HUES64 (cell line): Measurements from ENCODE around the gene NDUFC2.
"Not testable (repeated sequence)": the region's sequence is repeated elsewhere in the genome, so short reads cannot be mapped to it uniquely, and the experiment has no call there.

Experiments used
- H3K27ac ChIP-seq: 2 replicates; pipeline ENCODE4 v1.7.0; 2013; ENCODE audit warnings: low read depth, low read length, inconsistent platforms
- H3K27me3 ChIP-seq: 2 replicates; pipeline ENCODE4 v1.6.1; 2013; ENCODE audit warnings: mild to moderate bottlenecking, low read length; ENCODE audit not compliant: insufficient read depth
- H3K36me3 ChIP-seq: 2 replicates; pipeline ENCODE4 v1.6.1; 2013; ENCODE audit warnings: mild to moderate bottlenecking, low read length; ENCODE audit not compliant: insufficient read depth
- H3K4me1 ChIP-seq: 2 replicates; pipeline ENCODE4 v1.6.1; 2013; ENCODE audit warnings: mild to moderate bottlenecking, low read length, moderate library complexity; ENCODE audit not compliant: insufficient read depth
- H3K4me3 ChIP-seq: 2 replicates; pipeline ENCODE4 v1.5.1; 2013; ENCODE audit warnings: mild to moderate bottlenecking, low read length, moderate library complexity
- H3K9ac ChIP-seq: 2 replicates; pipeline ENCODE4 v1.6.1; 2013; ENCODE audit warnings: mild to moderate bottlenecking, low read depth, low read length
- H3K9me3 ChIP-seq: 2 replicates; pipeline ENCODE4 v1.6.1; 2013; ENCODE audit warnings: low read depth, low read length; ENCODE audit not compliant: insufficient read depth
- WGBS: fragments of 150-250, 120-280 bp; methylation state at CpG from one replicate; pipeline ENCODE4 v1.1.7; 2013; ENCODE audit warnings: missing lambda C conversion rate; 5-methylcytosine and 5-hydroxymethylcytosine counted together

Gene NDUFC2

GRCh38 chr11:78097666-78098385, 18.2 kb upstream of the NDUFC2 start:
- H3K27me3 ChIP-seq: no peaks in the 10 kb centered on the region
- no peak overlapping the region for H3K27ac ChIP-seq
- no peak overlapping the region for H3K4me3 ChIP-seq
- WGBS: 94% methylated on average over 6 of the region's 7 CpGs
- H3K9ac ChIP-seq: no peak overlapping the region
- H3K36me3 ChIP-seq: peaks cover 54% of the 10 kb centered on the region
- H3K4me1 ChIP-seq: no peaks in the 10 kb centered on the region
- H3K9me3 ChIP-seq: no peaks in the 10 kb centered on the region

- no peak overlapping the region for H3K9ac ChIP-seq
- H3K27ac ChIP-seq: no peak overlapping the region
- no peak overlapping the region for H3K4me3 ChIP-seq
- no peaks in the 10 kb centered on the region for H3K9me3 ChIP-seq
- H3K4me1 ChIP-seq: no peaks in the 10 kb centered on the region
- WGBS: 97% methylated on average over 2 of the region's 2 CpGs
- peaks cover 21% of the 10 kb centered on the region for H3K36me3 ChIP-seq
- no peaks in the 10 kb centered on the region for H3K27me3 ChIP-seq
These were observed 14.6 kb upstream of the NDUFC2 start for GRCh38 chr11:78094250-78094649.

- 90% methylated on average over 6 of the region's 6 CpGs for WGBS
- H3K4me1 ChIP-seq, H3K9ac ChIP-seq: not testable (repeated sequence)
These were observed 6.9 kb upstream of the NDUFC2 start for GRCh38 chr11:78086521-78087074.

GRCh38 chr11:78085972-78086371, 6.3 kb upstream of the NDUFC2 start:
- Histone ChIP-seq H3K9me3 (no peaks in the 10 kb centered on the region), H3K9ac (no peak overlapping the region), H3K36me3 (no peaks in the 10 kb centered on the region), H3K27me3 (no peaks in the 10 kb centered on the region), H3K4me3 (no peak overlapping the region), H3K27ac (no peak overlapping the region), H3K4me1 (no peaks in the 10 kb centered on the region)
- WGBS: 100% methylated on average over 1 of the region's 3 CpGs

More at GRCh38 chr11:78086521-78087074, 6.9 kb upstream of the NDUFC2 start:
- not testable (repeated sequence) for H3K27me3 ChIP-seq, H3K27ac ChIP-seq, H3K4me3 ChIP-seq, H3K36me3 ChIP-seq, H3K9me3 ChIP-seq

- H3K9ac ChIP-seq, H3K36me3 ChIP-seq, H3K27ac ChIP-seq, H3K4me3 ChIP-seq, H3K4me1 ChIP-seq, H3K9me3 ChIP-seq, H3K27me3 ChIP-seq: not testable (repeated sequence)
- WGBS: 95% methylated on average over 8 of the region's 8 CpGs
These were observed 4.8 kb upstream of the NDUFC2 start for GRCh38 chr11:78084506-78084905.

- H3K4me3 ChIP-seq: no peak overlapping the region
These were observed 3.4 kb upstream of the NDUFC2 start for GRCh38 chr11:78083021-78083420.

GRCh38 chr11:78082146-78082545, 2.5 kb upstream of the NDUFC2 start:
- 0 out of 2 replicates have a peak, but pooled peaks cover 2% of the 10 kb centered on the region for H3K36me3 ChIP-seq
- no peaks in the 10 kb centered on the region for H3K9me3 ChIP-seq
- no peak overlapping the region for H3K27ac ChIP-seq
- 85% methylated on average over 8 of the region's 8 CpGs for WGBS
- no peak overlapping the region for H3K9ac ChIP-seq
- H3K4me1 ChIP-seq: peaks cover 4% of the 10 kb centered on the region; the same call in 1 of the 2 replicates
- no peak overlapping the region for H3K4me3 ChIP-seq
- no peaks in the 10 kb centered on the region for H3K27me3 ChIP-seq

More at GRCh38 chr11:78083021-78083420, 3.4 kb upstream of the NDUFC2 start:
- Histone ChIP-seq H3K27me3 (no peaks in the 10 kb centered on the region), H3K9ac (no peak overlapping the region), H3K9me3 (no peaks in the 10 kb centered on the region), H3K4me1 (peaks cover 4% of the 10 kb centered on the region; the same call in 1 of the 2 replicates), H3K27ac (no peak overlapping the region), H3K36me3 (no peaks in the 10 kb centered on the region)
- WGBS: 91% methylated on average over 4 of the region's 4 CpGs

GRCh38 chr11:78081583-78081982, 1.9 kb upstream of the NDUFC2 start:
- 0 out of 2 replicates have a peak, but pooled peaks cover 2% of the 10 kb centered on the region for H3K36me3 ChIP-seq
- H3K27ac ChIP-seq: no peak overlapping the region
- WGBS: 90% methylated on average over 6 of the region's 6 CpGs
- no peak overlapping the region for H3K9ac ChIP-seq
- no peaks in the 10 kb centered on the region for H3K27me3 ChIP-seq
- H3K4me1 ChIP-seq: peaks cover 4% of the 10 kb centered on the region; the same call in 1 of the 2 replicates
- no peak overlapping the region for H3K4me3 ChIP-seq
- H3K9me3 ChIP-seq: no peaks in the 10 kb centered on the region

GRCh38 chr11:78080818-78081495, 1.3 kb upstream of the NDUFC2 start:
- Histone ChIP-seq H3K4me1 (peaks cover 4% of the 10 kb centered on the region; the same call in 1 of the 2 replicates), H3K4me3 (no peak overlapping the region), H3K27me3 (no peaks in the 10 kb centered on the region), H3K27ac (no peak overlapping the region), H3K36me3 (peaks cover 5% of the 10 kb centered on the region; the same call in 1 of the 2 replicates), H3K9ac (no peak overlapping the region), H3K9me3 (no peaks in the 10 kb centered on the region)
- WGBS: 91% methylated on average over 11 of the region's 11 CpGs

GRCh38 chr11:78080084-78080817, 589 bp upstream of the NDUFC2 start:
- no peaks in the 10 kb centered on the region for H3K27me3 ChIP-seq
- H3K36me3 ChIP-seq: peaks cover 5% of the 10 kb centered on the region; the same call in 1 of the 2 replicates
- 77% methylated on average over 23 of the region's 23 CpGs for WGBS
- H3K9ac ChIP-seq: peak overlapping the region; percentile 90
- H3K9me3 ChIP-seq: no peaks in the 10 kb centered on the region
- H3K4me1 ChIP-seq: peaks cover 4% of the 10 kb centered on the region; the same call in 1 of the 2 replicates
- peak overlapping the region; percentile 87 for H3K4me3 ChIP-seq
- H3K27ac ChIP-seq: peak overlapping the region; percentile 74; the same call in 1 of the 2 replicates
